Endodermal cell (in vitro differentiated cells): ENCODE measurements around the gene TRIM41. TPM values are rescaled to one million over a fixed set of nuclear protein-coding genes. Genes with fewer than 3 reads are reported as not detected.

Experiments used
- DNase-seq: peaks from one replicate; pipeline ENCODE4 v3.0.0-alpha.2; 2017
- H3K27ac ChIP-seq: 2 replicates; pipeline ENCODE4 v1.5.1; 2013; ENCODE audit warnings: mild to moderate bottlenecking, low read depth, low read length, moderate library complexity
- H3K27me3 ChIP-seq: 2 replicates; pipeline ENCODE4 v1.6.1; 2013; ENCODE audit warnings: mild to moderate bottlenecking, low read length, moderate library complexity; ENCODE audit not compliant: insufficient read depth, control insufficient read depth, poor library complexity, severe bottlenecking
- H3K36me3 ChIP-seq: 2 replicates; pipeline ENCODE4 v1.7.0; 2013; ENCODE audit warnings: mild to moderate bottlenecking, low read length, moderate library complexity; ENCODE audit not compliant: control insufficient read depth, insufficient read depth
- H3K4me1 ChIP-seq: one replicate; pipeline ENCODE4 v1.7.0; 2013; ENCODE audit warnings: low read length; ENCODE audit not compliant: control insufficient read depth, insufficient read depth
- H3K4me3 ChIP-seq: 2 replicates; pipeline ENCODE4 v1.5.1; 2013; ENCODE audit warnings: mild to moderate bottlenecking, low read length, moderate library complexity
- H3K9ac ChIP-seq: 2 replicates; pipeline ENCODE4 v1.6.1; 2013; ENCODE audit warnings: mild to moderate bottlenecking, low read length, moderate library complexity; ENCODE audit not compliant: poor library complexity, severe bottlenecking; ENCODE audit errors: extremely low read depth
- H3K9me3 ChIP-seq: 2 replicates; pipeline ENCODE4 v1.6.1; 2013; ENCODE audit warnings: mild to moderate bottlenecking, low read length, moderate library complexity; ENCODE audit not compliant: control insufficient read depth
- H3K27ac Mint-ChIP-seq: 2 replicates; pipeline ENCODE4 v1.8.0; 2020; ENCODE audit warnings: mixed read lengths
- H3K27me3 Mint-ChIP-seq: 2 replicates; pipeline ENCODE4 v1.8.0; 2021; ENCODE audit warnings: mild to moderate bottlenecking, mixed read lengths; ENCODE audit not compliant: insufficient read depth
- H3K36me3 Mint-ChIP-seq: 2 replicates; pipeline ENCODE4 v1.8.0; 2020; ENCODE audit warnings: low read depth, mixed read lengths
- H3K4me1 Mint-ChIP-seq: 2 replicates; pipeline ENCODE4 v1.8.0; 2020; ENCODE audit warnings: mixed read lengths
- H3K4me3 Mint-ChIP-seq: 2 replicates; pipeline ENCODE4 v1.8.0; 2020; ENCODE audit warnings: mild to moderate bottlenecking, moderate library complexity, mixed read lengths
- H3K9me3 Mint-ChIP-seq: 2 replicates; pipeline ENCODE4 v1.8.0; 2020; ENCODE audit warnings: mild to moderate bottlenecking, mixed read lengths
- WGBS, 2 experiments: methylation state at CpG; one replicate each; pipeline versions ENCODE4 v1.1.5 to v1.1.7; 2013; ENCODE audit warnings: missing lambda C conversion rate in 2 of 2, mixed read lengths in 1 of 2; ENCODE audit not compliant: insufficient coverage in 1 of 2, insufficient read length in 1 of 2; 5-methylcytosine and 5-hydroxymethylcytosine counted together
- total RNA-seq, 2 donors: library from RNA; stranded (reverse); fragmentation: NEBNext Ultra II Directional in 1 of 2; extraction: Animal tissue kit (Norgen Biotek cat#: 25700) in 1 of 2; gene quantifications; 2 replicates in 1 of 2; 3 replicates in 1 of 2; pipeline ENCODE4 v1.2.1, GENCODE V29; 2021
- TF ChIP-seq, protein P1 (sequence below): fragments of 200-600 bp; sonication (generic); conservative IDR thresholded peaks from 2 replicates; pipeline ENCODE4 v1.5.0; 2021; ENCODE audit warnings: antibody characterized with exemption, mild to moderate bottlenecking

Gene TRIM41
- total RNA-seq, 2 donors from 2014 or later = 37.5 to 41.7 TPM

DNA sequence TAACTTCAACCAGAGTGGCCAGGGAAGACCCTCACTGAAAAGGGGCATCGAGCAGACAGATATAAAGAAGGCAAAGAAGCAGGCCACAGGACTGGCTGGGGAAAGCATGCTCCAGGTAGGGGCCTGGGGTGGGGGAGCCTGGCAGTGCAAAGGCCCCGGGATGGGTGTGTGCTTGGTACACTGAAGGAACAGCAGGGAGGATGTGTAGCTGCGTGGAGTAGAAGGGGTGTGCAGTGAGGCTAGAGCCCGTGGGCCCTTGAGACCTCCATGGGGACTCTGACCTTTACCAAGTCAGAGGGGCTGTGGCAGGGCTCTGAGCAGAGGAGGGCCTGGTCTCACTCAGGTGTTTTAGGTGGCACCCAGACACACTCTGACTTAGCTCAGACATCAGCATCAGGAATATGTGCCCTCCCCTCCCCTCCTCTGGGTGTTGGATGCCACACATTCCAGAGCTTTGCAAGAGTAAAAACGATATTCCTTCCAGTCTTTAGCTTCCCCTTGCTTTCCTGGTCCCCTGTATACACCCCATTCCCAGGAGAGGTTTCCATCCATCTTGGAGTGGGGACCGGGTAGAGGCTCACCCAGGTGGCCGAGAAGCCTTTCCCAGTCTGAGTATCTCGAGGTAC is 25.6 kb upstream of the TRIM41 start:
- H3K27me3 ChIP-seq = peaks cover 31% of the 10 kb centered on the region
- Mint-ChIP-seq H3K4me1 (peaks cover 5% of the 10 kb centered on the region), H3K27me3 (peaks cover 84% of the 10 kb centered on the region)

DNA sequence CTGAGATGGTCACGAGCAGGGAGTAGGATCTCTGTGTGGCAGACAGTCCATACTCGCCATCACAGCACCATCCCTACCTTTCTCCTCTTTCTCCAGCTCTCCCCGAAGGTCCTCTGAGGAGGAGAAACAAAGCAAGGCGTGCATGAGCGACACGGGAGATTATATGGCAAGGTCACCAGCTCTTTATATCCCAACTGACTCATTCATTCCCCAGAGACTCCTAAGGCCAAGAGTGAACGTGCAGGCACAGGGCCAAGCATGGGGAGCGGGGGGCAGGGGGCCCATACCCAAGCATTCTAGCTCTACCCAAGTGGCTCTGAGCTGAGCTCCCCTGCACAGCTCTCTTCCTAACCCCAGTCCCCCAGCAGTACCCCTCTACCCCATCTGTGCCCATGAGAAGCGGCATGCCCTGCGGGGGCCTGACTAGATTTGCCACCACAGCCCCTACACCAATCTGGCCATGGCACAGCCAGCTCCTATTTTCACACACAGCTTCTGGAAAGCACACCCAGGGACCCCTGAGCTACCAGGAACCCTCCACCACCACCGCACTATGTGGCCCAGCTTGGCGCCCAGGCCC is 24.9 kb upstream of the TRIM41 start:
- WGBS, 2 experiments = 85 to 92% methylated on average over 2 to 12 of the region's 12 CpGs
- Mint-ChIP-seq H3K36me3 (no peaks in the 10 kb centered on the region), H3K9me3 (no peaks in the 10 kb centered on the region), H3K4me3 (no peak overlapping the region), H3K27me3 (peaks cover 86% of the 10 kb centered on the region), H3K4me1 (peaks cover 5% of the 10 kb centered on the region), H3K27ac (no peak overlapping the region)
- no peak for DNase-seq
- H3K9ac ChIP-seq = no peak overlapping the region
- H3K4me1 ChIP-seq = peaks cover 4% of the 10 kb centered on the region
- TF ChIP-seq, protein P1, sequence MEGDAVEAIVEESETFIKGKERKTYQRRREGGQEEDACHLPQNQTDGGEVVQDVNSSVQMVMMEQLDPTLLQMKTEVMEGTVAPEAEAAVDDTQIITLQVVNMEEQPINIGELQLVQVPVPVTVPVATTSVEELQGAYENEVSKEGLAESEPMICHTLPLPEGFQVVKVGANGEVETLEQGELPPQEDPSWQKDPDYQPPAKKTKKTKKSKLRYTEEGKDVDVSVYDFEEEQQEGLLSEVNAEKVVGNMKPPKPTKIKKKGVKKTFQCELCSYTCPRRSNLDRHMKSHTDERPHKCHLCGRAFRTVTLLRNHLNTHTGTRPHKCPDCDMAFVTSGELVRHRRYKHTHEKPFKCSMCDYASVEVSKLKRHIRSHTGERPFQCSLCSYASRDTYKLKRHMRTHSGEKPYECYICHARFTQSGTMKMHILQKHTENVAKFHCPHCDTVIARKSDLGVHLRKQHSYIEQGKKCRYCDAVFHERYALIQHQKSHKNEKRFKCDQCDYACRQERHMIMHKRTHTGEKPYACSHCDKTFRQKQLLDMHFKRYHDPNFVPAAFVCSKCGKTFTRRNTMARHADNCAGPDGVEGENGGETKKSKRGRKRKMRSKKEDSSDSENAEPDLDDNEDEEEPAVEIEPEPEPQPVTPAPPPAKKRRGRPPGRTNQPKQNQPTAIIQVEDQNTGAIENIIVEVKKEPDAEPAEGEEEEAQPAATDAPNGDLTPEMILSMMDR = no peak
- H3K9me3 ChIP-seq = no peaks in the 10 kb centered on the region
- H3K36me3 ChIP-seq = no peaks in the 10 kb centered on the region
- H3K27ac ChIP-seq = no peak overlapping the region
- peaks cover 38% of the 10 kb centered on the region for H3K27me3 ChIP-seq
- H3K4me3 ChIP-seq = no peak overlapping the region

More for the DNA sequence above, 25.6 kb upstream of the TRIM41 start:
- peaks cover 4% of the 10 kb centered on the region for H3K4me1 ChIP-seq
- Mint-ChIP-seq H3K36me3 (no peaks in the 10 kb centered on the region), H3K9me3 (no peaks in the 10 kb centered on the region), H3K4me3 (no peak overlapping the region), H3K27ac (no peak overlapping the region)
- TF ChIP-seq, protein P1 = no peak
- no peak for DNase-seq
- no peaks in the 10 kb centered on the region for H3K36me3 ChIP-seq
- H3K4me3 ChIP-seq = no peak overlapping the region
- 77 to 93% methylated on average over 2 to 8 of the region's 8 CpGs for WGBS, 2 experiments
- no peak overlapping the region for H3K27ac ChIP-seq
- H3K9me3 ChIP-seq = no peaks in the 10 kb centered on the region
- H3K9ac ChIP-seq = no peak overlapping the region

DNA sequence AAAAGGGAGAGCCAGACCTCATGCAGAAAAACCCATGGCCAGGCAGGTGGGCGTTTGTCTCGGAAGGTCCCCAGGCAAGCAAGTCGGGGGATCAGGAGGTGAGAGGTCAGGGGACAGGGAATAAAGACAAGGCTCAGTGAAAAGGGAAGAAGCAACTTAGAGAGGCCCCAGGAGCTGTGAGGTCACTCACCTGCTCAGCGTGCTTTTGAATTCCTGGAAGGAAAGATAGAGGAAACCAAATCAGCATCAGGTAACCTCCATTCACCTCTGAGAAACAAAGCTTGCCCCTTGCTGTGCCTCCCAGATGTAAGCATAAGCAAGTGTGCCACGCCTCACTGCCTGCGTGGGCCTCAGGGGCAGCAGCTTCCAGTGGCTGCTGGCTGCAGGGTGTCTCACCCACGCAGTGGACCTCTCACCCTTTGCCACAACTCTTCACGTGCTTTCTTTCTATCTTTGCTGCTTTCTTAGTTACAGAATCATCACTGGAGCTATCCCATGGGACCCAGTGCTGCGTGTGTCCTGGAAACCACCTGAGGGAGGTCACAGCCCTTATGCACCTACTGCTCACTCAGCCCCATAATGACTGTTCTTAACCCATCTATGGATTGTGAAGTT is 24.1 kb upstream of the TRIM41 start:
- Mint-ChIP-seq H3K4me1 (peaks cover 5% of the 10 kb centered on the region), H3K36me3 (no peaks in the 10 kb centered on the region), H3K4me3 (no peak overlapping the region), H3K27ac (no peak overlapping the region), H3K9me3 (no peaks in the 10 kb centered on the region), H3K27me3 (peaks cover 86% of the 10 kb centered on the region)
- peaks cover 4% of the 10 kb centered on the region for H3K4me1 ChIP-seq
- TF ChIP-seq, protein P1 = no peak
- DNase-seq = no peak
- peaks cover 47% of the 10 kb centered on the region for H3K27me3 ChIP-seq
- no peak overlapping the region for H3K9ac ChIP-seq
- 53 to 59% methylated on average over 6 to 9 of the region's 9 CpGs for WGBS, 2 experiments
- no peak overlapping the region for H3K4me3 ChIP-seq
- no peak overlapping the region for H3K27ac ChIP-seq
- H3K9me3 ChIP-seq = no peaks in the 10 kb centered on the region
- H3K36me3 ChIP-seq = no peaks in the 10 kb centered on the region
